Endothelial cell of umbilical vein (primary cell): ENCODE results near the gene TEX26.

Experiments used
- EZH2 ChIP-seq: IDR thresholded peaks from 2 replicates; pipeline ENCODE4 v1.6.1; 2012; ENCODE audit warnings: borderline replicate concordance, low read depth, mild to moderate bottlenecking, moderate library complexity, low read length, inconsistent platforms; ENCODE audit not compliant: severe bottlenecking
- FOS ChIP-seq: IDR thresholded peaks from 2 replicates; pipeline ENCODE4 v1.6.1; 2011; ENCODE audit warnings: mild to moderate bottlenecking, low read length, moderate library complexity, borderline replicate concordance; ENCODE audit not compliant: insufficient read depth
- GATA2 ChIP-seq: IDR thresholded peaks from 2 replicates; pipeline ENCODE4 v1.7.0; 2011; ENCODE audit warnings: low read depth, mild to moderate bottlenecking, moderate library complexity, mixed read lengths, low read length; ENCODE audit not compliant: insufficient read length, insufficient read depth
- JUN ChIP-seq: IDR thresholded peaks from 2 replicates; pipeline ENCODE4 v1.6.1; 2011; ENCODE audit warnings: borderline replicate concordance, low read depth; ENCODE audit not compliant: insufficient read length, insufficient read depth
- POLR2A ChIP-seq: IDR thresholded peaks from 2 replicates; pipeline ENCODE4 v1.6.1; 2012; ENCODE audit warnings: low read depth, mild to moderate bottlenecking, control low read depth, low read length
- POLR2AphosphoS5 ChIP-seq: IDR thresholded peaks from 2 replicates; pipeline ENCODE4 v1.6.1; 2012; ENCODE audit warnings: low read depth, mild to moderate bottlenecking, control low read depth, low read length, moderate library complexity; ENCODE audit not compliant: insufficient read depth
- TF ChIP-seq, protein P1 (sequence below), 2 donors: IDR thresholded peaks; 1 replicate in 1 of 2; 2 replicates in 1 of 2; pipeline ENCODE4 v1.5.1; 2011; ENCODE audit warnings: low read length in 2 of 2, mild to moderate bottlenecking in 2 of 2, moderate library complexity in 2 of 2, control low read depth in 1 of 2, inconsistent platforms in 1 of 2, low read depth in 1 of 2; ENCODE audit not compliant: insufficient read depth in 1 of 2; ENCODE audit errors: extremely low read depth in 1 of 2
- TF ChIP-seq, protein P2 (sequence below): IDR thresholded peaks from 2 replicates; pipeline ENCODE4 v1.6.1; 2011; ENCODE audit not compliant: insufficient read depth, insufficient read length

- TF ChIP-seq, protein P1, sequence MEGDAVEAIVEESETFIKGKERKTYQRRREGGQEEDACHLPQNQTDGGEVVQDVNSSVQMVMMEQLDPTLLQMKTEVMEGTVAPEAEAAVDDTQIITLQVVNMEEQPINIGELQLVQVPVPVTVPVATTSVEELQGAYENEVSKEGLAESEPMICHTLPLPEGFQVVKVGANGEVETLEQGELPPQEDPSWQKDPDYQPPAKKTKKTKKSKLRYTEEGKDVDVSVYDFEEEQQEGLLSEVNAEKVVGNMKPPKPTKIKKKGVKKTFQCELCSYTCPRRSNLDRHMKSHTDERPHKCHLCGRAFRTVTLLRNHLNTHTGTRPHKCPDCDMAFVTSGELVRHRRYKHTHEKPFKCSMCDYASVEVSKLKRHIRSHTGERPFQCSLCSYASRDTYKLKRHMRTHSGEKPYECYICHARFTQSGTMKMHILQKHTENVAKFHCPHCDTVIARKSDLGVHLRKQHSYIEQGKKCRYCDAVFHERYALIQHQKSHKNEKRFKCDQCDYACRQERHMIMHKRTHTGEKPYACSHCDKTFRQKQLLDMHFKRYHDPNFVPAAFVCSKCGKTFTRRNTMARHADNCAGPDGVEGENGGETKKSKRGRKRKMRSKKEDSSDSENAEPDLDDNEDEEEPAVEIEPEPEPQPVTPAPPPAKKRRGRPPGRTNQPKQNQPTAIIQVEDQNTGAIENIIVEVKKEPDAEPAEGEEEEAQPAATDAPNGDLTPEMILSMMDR (IDR thresholded peaks at IDR 0.05; ENCODE audit: extremely low read depth in 1 of 2, insufficient read depth in 1 of 2, low read depth in 1 of 2, low read length in 2 of 2) = no peak
- TF ChIP-seq EZH2 = no peak
- TF ChIP-seq POLR2A = no peak
- TF ChIP-seq POLR2AphosphoS5 = no peak
- TF ChIP-seq, protein P2, sequence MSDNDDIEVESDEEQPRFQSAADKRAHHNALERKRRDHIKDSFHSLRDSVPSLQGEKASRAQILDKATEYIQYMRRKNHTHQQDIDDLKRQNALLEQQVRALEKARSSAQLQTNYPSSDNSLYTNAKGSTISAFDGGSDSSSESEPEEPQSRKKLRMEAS = no peak
- TF ChIP-seq FOS = no peak
- no peak for TF ChIP-seq JUN
- TF ChIP-seq GATA2 = no peak
These were observed 47.9 kb upstream of the TEX26 start for GRCh38 chr13:30884543-30884942.
